Stimulated activated CD8-positive, alpha-beta memory T cell treated with anti-CD3 and anti-CD28 coated beads, Interleukin-15, amount 100 ng/mL, for 48 hours (primary cell): ENCODE data around the gene RHO.
"Not testable (repeated sequence)": the region's sequence is repeated elsewhere in the genome, so short reads cannot be mapped to it uniquely, and the experiment has no call there.

Experiments used
- DNase-seq, 2 donors: peaks; one replicate each; pipeline ENCODE4 v3.0.0-alpha.2; 2020; ENCODE audit warnings: low read depth in 2 of 2

Gene RHO

DNA sequence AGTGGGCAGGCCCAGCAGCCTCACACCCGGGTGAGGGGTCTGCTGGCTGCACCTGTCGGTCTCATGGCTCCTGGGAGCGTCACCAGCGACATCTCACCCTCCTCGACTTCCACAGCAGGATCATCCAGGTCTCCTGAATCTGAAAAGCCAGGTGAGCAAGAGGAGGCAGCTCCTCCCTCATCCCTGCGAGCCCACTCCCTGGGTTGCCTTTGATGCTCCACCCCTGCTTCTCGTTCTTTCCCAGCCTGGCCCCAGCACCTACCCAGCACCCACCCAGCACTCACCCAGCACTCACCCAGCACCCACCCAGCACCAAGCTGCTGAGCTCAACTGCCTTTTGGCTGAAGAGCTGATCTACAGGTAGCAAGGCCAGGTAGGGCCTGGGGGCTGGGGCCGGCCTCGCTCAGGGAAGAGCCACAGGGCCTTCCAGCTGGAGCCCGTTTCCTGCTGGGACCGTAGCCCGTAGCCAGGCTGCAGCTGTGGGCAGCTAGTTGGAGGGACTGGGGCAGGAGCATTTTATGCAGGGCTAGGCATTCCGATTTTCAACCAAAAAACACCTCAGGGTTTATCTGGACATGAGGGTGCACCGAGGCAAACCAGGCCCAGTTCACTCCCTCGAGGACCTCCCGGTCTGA is 14.8 kb downstream of the RHO start, which contains the start of gene H1-8:
Gene H1-8 (plus strand): TSS at position 20 of the 635 bp plus-strand sequence. CDS start 44 bp downstream, at position 64.
- no peak for DNase-seq

DNA sequence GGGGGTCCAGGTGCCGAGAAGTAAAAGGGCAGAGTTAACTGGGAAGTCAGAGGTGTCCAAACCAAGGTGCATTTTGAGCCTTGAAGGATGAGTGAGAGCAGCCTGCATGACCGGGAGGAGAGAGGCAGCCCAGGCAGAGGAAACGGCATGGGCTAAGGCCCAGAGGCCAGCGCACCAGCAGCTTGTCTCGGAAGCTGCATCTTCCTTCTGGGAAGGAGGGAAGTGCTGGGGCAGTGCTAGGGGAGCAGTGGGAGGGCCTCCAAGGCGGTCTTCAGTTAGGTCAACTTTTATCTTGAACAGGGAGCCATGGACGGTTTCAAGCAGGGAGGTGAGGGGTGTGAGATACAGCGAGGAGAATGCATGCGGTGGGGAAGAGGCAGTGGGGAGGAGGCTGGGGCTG is 15.6 kb downstream of the RHO start:
- DNase-seq: no peak

DNA sequence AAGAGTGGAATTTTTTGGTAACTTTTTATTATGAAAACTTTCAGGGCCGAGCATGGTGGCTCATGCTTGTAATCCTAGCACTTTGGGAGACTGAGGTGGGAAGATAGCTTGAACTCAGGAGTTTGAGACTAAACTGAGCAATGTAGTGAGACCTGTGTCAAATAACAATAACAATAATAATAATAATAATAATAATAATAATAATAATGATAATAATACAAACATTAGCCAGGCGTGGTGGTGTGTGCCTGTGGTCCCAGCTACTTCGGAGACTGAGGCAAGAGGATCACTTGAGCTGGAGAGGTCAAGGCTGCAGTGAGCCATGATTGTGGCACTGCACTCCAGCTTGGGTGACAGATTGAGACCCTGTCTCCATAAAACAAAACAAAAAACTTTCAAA is 17.5 kb downstream of the RHO start:
- not testable (repeated sequence) for DNase-seq

DNA sequence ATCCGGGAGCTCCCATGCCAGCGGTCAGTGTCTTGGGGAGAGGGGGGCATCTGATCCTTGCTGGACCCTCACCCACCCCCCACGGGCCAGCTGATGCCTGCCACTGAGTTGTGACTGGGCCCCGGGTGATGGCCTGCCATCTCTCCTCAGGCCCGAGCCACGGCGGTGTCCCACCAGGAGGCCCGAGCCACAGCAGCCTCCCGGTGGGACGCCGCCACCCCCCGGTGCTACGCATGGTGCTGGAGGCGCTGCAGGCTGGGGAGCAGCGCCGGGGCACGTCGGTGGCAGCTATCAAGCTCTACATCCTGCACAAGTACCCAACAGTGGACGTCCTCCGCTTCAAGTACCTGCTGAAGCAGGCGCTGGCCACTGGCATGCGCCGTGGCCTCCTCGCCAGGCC is 18.8 kb downstream of the RHO start:
- DNase-seq: no peak

DNA sequence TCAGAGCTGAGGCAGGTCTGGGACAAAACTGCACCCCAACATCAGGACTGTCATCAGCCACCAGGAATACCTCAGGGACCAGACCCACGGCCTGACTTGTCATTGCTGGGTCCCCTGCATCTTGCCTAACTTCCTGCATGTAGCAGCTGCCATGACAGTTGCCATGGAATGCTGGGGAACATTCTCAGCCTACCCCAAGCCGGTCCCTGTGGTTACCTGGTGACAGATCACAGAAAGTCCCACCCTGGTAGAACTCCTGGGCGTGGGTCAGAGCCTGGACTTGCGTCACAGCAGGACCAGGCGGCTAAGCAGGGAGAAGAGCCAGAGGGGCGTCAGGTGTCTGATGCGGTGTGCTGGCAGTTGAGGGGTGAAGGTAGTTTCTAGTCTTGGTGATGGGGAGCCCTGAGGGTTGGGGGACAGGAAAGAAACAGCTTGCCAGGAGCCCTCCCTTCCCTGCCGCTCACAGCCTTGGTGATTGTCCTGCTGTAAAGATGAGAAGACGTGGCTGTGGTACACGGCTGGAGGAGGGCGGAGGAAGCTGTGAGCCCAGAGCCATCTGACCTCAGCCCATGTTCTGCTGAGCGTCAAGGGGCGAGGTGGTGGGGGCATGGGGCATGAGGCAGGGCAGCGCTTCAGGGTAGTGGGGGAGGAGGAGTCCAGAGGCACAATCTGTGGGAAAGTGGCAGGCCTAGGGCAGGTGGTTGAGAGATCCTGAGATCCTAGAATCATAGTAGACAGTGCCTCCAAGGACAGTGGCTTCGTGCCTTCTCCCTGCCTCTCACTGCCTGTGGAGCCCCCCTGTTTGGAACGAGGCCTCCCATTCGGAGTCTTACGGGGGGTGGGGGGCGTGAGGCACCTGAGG is 19.9 kb downstream of the RHO start:
- DNase-seq: no peak

DNA sequence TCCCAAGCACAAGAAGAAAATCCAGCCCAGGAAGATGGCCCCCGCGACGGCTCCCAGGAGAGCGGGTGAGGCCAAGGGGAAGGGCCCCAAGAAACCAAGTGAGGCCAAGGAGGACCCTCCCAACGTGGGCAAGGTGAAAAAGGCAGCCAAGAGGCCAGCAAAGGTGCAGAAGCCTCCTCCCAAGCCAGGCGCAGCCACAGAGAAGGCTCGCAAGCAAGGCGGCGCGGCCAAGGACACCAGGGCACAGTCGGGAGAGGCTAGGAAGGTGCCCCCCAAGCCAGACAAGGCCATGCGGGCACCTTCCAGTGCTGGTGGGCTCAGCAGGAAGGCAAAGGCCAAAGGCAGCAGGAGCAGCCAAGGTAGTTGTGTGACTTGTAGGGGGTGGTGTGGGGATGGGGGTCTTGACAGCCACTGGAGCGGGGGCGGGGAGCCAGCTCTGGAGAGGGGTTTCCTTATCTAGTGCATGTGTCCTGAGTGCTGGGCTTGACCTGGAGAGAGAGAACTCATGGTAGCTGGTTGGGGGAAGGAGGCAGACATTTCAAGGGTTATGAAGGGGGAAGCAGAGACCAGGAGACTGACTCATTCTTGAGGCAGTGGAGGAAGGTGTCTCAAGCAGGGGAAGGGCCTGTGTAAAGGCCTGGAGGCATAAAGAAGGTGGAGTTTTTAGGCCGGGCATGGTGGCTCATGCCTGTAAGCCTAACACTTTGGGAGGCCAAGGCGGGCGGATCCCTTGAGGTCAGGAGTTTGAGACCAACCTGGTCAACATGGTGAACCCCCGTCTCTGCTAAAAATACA is 20.8 kb downstream of the RHO start:
- no peak for DNase-seq

DNA sequence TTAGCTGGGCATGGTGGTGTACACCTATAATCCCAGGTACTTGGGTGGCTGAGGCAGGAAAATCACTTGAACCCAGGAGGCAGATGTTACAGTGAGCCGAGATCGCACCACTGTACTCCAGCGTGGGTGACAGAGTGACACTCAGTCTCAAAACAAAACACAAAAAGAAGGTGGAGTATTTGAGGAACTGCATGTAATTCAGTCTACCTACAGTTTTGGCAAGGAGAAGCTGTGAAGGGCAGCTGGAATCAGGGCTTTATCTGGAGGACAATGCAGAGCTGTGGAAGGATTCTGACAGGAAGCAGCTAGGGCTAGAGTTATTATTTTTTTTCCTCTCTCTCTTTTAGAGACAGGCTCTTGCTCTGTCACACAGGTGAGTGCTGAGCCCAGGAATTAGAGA is 21.4 kb downstream of the RHO start:
- DNase-seq: no peak

DNA sequence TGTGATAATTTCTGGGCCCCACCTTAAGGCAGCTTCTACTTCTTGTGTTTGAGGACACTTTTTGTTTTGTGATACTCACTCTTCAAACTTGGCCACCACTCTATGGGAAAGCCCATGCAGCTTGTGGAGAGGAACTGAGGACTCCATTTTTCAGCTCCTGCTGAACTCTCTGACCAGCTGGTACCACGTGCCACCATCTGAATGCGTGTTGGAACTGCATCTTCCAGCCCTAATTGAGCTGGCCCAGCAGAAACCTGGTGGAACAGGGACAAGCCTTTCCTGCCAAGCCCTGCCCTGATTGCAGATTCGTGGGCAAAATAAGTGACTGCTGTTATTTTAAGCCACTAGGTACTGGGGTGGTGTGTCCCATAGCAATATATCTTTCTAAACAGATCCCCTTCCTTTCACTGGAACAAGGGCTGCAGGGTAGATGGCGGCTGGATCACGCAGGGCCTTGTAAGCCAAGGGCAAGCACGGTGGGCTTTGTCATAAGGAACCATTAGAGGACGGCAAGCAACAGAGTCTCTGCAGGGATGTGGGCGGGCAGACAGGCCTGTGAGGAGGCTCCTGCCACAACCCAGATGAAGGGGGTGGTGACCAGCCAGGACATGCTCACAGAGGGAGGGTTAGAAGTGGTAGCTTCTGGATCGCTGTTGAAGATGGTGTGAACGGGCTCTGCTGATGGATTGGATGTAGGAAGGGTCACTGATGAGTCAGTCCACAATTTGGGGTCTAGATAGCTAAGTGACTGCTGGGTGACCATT is 24.0 kb downstream of the RHO start:
- no peak for DNase-seq

DNA sequence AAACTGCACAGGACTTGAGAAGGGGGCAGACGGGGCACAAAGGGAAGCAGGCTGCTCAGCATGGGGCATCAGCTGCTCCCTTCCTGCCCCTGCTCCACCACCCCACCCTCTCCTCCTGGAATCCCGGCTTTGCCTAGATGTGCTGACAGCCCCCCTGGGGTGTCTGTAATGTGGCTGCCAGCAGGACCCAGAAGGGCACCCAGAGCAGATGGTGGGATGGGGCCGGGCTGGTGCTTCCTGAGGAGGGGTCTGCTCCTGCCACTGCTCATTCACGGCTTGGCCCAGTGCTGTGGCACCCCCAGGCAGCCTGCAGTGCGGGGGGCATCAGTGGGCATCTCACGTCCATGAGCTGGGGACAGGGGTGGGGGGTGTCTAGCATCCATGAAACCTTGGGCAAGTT is 24.7 kb downstream of the RHO start:
- no peak for DNase-seq

DNA sequence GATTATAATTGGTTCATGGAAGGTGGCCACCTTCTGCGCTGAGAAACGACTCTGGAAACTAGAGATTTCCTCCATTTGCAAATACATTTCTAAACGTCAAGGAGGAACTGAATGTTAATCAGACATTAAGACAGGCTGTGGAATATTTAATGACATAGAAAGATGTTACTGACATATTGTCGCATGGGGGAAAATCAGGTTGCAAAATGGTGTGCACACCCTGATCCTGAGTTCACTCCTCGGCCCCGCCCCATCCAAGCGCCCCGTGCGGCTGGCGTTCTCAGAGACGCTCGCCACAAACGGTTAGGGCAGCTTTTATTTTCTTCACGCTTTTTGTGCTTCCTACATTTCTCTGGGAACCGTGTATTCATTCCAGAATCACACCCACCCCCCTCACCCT is 25.3 kb downstream of the RHO start:
- DNase-seq: no peak

DNA sequence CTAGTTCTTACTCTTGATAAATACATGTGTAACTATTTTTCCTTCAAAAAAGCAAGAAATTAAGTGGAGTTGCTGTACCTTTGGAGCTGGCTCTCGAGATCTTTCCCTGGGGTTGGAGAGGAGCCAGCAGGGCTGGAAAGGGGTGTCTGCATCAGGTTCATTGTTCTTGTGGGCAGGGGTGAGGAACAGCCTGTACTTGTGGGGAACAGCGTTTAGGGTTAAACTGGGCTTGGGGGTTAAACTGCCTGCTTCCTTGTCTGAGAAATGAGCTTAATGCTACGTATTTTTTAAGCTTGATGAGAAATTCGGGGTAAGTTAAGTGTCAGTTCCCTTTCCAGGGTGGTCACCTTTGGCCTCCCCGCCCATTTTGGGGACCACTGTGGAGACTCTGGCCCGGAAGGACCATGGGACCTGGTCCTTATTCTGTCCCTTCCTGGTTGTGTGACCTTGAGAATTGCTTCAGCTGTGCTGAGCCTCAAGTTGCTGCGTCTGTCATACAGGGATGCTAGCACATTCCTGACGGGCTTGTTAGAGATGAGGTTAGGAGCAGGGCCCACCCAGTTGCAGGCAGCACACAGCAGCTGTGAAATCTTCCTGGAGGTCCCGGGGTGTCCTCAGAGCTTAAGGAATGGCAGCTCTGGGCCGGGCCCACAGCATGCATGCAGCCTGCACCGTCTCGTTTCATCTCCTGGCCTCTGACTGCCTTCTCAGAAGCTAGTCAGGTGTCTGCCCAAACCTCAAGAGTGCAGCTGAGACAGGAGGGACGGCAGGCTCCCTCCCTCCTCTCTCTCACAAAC is 26.1 kb downstream of the RHO start:
- no peak for DNase-seq

DNA sequence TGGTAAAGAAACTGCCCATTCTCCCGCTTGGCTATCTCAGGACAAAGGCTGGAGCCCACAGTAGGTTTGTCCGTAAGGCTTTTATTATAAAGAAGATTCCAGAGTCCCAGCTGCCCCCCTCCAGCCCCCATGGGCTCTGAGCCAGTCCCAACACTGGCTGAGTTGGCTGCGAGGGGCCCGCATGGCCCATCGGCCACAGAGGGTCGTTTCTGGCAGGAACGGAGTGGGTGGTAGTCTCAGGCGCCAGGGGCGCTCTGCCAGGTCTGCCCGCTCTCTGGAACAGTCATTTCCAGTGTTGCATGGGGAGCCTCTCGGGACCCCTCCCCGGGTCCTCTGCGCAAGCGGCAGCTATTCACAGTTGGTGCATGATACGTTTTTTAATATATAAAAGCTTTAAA is 26.7 kb downstream of the RHO start:
- no peak for DNase-seq

DNA sequence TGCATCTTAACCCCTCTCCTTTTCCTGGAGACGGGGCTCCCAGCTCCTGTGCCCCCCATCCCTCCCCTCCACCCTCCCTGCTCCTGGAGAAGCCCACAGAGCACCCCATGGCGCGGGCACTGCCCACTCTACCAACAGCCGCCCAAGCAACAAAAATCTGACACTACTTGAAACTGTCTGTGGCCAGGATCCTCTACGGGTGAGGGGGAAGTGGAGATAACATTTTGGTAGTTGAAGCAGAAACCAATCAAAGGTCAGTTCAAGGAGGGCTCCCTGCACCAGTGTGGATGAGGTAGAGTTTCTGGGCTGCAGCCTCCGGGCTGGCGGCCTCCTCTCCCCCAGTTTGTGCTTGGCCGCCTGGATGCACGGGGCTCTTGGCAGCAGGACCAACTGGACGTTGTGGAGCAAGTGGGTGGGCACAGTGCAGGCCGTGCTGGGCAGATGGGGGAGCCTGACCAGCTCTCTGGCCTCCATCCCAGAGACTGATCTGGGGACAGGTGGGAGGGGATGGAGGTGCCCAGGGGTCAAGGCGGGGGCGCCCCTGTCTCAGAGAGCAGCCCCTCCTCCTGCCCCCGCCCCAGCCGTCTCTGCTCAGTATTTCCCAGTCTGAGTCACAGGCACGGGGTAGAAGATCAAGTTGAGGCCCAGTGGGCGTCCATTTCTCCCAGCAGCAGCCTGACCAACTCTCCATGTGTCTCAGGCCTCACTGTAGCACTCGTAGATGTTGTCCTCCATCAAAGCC is 27.3 kb downstream of the RHO start:
- DNase-seq: no peak

DNA sequence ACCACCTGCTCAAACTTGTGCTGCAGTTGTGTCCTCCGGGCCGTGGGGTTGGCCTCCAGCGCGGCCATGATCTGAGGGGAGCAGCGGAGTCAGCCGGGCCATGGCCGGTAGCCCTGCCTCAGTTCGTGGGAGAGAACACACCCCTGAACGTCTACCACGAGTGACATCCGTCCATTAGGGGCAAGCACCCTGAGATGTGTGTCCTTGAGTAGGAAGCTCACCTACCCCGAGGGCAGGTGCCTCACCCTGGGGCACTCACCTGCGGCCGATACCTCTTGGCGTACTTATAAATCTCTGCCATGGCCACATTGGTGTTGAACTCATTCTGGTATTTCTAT is 27.9 kb downstream of the RHO start:
- DNase-seq: no peak

DNA sequence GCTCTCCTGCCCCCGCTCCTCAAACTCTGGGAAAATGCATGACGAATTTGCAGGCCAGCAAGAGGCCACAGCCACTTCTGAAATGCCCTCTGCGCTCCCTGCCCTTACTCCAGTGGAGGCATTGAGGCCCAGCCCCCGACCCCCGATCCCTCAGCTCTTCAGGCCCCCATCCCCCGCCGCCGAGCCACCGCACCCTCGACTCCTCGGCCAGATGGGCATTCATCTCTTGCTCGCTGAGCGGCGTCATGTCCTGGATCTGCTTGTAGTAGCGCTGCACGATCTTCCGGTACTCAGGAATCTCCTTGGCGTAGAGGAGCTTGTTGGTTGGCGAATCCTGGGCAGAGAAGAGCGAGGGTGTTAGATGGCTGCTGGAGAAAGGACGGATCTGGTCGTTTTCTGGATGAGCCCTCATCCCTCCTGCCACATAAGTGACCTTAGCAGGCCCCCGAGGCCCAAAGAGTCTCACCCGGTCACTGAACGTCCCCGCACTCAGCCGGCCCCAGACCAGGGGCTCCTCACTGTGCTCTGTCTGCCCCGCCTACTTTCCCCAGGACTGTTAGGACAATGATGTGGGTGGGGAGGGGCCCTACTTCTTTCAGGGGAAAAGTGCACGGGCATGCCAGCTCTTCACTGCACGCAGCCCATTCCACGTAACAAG is 28.6 kb downstream of the RHO start:
- DNase-seq: no peak

DNA sequence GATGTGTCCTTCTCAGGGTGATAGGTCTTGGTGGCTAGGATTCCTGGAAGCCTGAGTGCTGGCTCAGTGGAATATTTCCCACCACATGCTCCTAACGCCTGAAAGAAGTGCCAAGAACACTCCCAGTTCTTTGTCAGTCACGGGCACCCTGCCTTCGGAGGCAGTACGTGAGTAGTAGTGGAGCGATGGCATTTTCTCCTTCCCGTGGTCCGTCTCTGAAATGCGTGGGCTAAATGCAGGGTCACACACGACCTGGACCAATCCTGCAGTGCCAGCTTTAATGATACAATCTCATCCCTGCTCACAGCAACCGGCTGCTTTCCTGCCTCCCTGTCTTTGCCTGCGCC is 29.1 kb downstream of the RHO start:
- no peak for DNase-seq

DNA sequence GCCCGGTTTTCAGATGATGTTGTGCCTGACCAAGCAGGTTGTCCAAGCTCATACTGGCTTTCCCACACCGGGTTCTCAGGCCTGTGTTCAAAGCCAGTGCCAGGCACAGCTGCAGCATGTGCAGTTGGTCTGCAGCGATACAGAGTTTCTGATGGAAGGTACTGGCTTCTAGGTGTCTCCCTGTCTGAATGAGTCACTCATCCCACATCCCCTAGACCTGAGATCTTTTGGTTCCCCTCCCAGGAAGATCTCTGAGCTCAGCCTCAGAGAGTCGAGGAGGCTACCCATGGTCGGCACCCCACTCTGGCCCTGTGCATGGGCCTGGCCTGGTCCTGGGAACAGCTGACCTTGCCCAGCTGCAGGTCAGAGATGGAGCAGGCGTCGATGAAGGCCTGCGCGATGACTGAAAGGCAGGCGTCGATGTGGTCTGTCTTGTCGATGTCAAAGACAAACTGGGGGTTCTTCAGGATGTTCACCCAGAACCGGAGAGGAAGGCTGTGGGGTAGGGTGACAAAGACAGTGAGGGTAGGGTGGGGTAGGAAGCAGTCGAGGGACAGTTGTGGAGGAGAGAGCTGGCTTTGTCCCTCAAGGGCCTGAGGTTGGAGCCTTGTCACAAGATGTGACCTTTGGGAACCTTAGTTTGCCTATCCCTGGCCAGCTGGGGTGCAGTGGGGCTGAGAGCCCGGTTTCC is 29.8 kb downstream of the RHO start:
- no peak for DNase-seq

DNA sequence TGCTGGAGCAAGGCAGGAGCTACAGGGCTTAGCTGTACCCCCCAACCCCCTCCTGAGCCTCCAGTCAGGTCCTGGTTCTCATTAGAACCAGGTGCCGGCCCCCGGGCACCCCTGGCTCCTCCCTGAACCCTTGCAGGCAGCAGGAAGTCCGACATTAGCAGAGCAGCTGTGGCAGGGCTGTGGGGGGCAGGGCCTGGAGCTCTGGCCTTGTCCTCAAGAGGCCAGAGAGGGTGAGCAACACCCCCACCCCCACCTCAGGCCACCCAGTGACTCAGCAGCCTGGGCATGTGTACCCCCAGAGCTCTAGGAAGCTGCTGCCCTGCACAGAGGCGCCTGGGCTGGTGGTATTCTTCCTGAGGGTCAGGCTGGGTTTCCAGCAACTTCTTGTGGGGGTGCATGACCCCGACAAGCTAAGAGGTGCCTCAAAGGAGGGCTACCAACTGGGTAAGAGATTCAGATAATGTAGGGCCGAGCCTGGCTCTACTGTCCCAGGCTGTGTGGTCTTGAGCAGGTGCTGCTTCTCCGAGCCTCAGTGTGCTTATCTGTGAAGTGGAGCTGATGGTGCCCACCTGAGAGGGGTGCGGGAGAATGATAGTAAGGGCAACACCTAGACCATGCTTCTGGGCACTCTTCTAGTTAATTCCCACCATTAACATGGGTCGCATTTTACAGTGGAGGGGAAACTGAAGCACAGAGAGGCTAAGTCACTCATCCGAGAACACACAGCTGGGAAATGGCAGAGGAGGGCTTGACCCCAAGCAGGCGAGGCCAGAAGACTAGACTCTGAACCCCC is 30.5 kb downstream of the RHO start:
- no peak for DNase-seq
